ENCODE data around the gene SYTL3.

The SYTL3 gene

GRCh38 chr6:158677906-158678578 lies 28.2 kb downstream of the SYTL3 start:
- in situ Hi-C loops (cut with MboI; ENCODE audit: low sequenced_read_pairs, unreplicated experiment) = no loop called here
- TF ChIP-seq, protein P1, sequence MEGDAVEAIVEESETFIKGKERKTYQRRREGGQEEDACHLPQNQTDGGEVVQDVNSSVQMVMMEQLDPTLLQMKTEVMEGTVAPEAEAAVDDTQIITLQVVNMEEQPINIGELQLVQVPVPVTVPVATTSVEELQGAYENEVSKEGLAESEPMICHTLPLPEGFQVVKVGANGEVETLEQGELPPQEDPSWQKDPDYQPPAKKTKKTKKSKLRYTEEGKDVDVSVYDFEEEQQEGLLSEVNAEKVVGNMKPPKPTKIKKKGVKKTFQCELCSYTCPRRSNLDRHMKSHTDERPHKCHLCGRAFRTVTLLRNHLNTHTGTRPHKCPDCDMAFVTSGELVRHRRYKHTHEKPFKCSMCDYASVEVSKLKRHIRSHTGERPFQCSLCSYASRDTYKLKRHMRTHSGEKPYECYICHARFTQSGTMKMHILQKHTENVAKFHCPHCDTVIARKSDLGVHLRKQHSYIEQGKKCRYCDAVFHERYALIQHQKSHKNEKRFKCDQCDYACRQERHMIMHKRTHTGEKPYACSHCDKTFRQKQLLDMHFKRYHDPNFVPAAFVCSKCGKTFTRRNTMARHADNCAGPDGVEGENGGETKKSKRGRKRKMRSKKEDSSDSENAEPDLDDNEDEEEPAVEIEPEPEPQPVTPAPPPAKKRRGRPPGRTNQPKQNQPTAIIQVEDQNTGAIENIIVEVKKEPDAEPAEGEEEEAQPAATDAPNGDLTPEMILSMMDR (IDR thresholded peaks at IDR 0.05; ENCODE audit: borderline replicate concordance, control extremely low read depth, extremely low read depth, insufficient read depth, missing control alignments) = no peak
- no peak for DNase-seq (ENCODE audit: low spot score)

GRCh38 chr6:158680015-158680414 lies 30.2 kb downstream of the SYTL3 start:
- DNase-seq (ENCODE audit: low spot score) = no peak
- TF ChIP-seq, protein P1 (IDR thresholded peaks at IDR 0.05; ENCODE audit: borderline replicate concordance, control extremely low read depth, extremely low read depth, insufficient read depth, missing control alignments) = no peak
- in situ Hi-C loops (cut with MboI; ENCODE audit: low sequenced_read_pairs, unreplicated experiment) = no loop called here

- TF ChIP-seq, protein P1 (IDR thresholded peaks at IDR 0.05; ENCODE audit: borderline replicate concordance, control extremely low read depth, extremely low read depth, insufficient read depth, missing control alignments) = no peak
- DNase-seq (ENCODE audit: low spot score) = no peak
- in situ Hi-C loops (cut with MboI; ENCODE audit: low sequenced_read_pairs, unreplicated experiment) = no loop called here
Measured at GRCh38 chr6:158680481-158680880, 30.6 kb downstream of the SYTL3 start.

DNA sequence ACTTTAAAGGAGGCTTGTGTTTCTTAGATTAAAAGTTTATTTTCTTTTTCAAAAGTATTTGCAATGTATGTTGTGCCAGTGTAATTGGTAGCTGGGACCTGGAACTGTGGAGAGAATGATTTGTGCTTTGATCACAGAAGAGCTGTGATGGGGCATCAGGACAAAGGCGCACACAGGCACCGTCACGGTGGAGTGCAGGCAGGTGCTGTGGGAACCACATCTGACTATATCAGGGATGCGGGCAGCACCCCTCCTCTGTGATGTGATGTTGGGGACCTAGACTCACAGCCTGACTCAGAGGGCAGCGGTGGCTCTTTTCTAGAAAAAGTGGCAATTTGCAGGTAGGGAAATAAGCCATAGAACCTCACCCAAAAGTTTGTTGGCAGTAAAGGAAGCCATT lies 34.5 kb downstream of the SYTL3 start:
- DNase-seq (ENCODE audit: low spot score) = no peak
- in situ Hi-C loops (cut with MboI; ENCODE audit: low sequenced_read_pairs, unreplicated experiment) = no loop called here
- TF ChIP-seq, protein P1 (IDR thresholded peaks at IDR 0.05; ENCODE audit: borderline replicate concordance, control extremely low read depth, extremely low read depth, insufficient read depth, missing control alignments) = no peak

GRCh38 chr6:158684745-158685324 lies 35.0 kb downstream of the SYTL3 start:
- TF ChIP-seq, protein P1 (IDR thresholded peaks at IDR 0.05; ENCODE audit: borderline replicate concordance, control extremely low read depth, extremely low read depth, insufficient read depth, missing control alignments) = no peak
- in situ Hi-C loops (cut with MboI; ENCODE audit: low sequenced_read_pairs, unreplicated experiment) = no loop called here
- no peak for DNase-seq (ENCODE audit: low spot score)

DNA sequence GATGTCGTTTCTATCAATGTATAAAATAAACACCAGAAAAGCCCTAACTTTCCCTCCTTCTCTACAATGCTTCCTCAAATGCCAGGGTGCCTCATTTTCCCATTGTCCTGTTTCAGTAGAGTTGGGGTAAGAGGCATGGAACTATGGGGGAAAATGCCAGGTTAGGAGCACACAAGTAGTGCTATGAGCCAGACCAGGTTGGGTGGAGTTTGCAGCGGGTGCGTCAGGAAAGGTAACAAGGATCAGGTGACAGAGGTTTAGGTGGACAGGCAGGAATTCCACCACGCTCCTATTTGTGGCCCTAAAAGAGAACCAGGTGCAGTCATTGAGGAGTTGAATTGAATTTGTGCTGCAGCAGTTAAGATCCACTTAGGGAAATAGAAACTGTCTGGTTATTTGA lies 36.5 kb downstream of the SYTL3 start:
- TF ChIP-seq, protein P1 (IDR thresholded peaks at IDR 0.05; ENCODE audit: borderline replicate concordance, control extremely low read depth, extremely low read depth, insufficient read depth, missing control alignments) = no peak
- DNase-seq (ENCODE audit: low spot score) = no peak
- in situ Hi-C loops (cut with MboI; ENCODE audit: low sequenced_read_pairs, unreplicated experiment) = no loop called here

Measured in GM13976 (cell line).